ENCODE results near the gene TMEM37.

TMEM37 gene

GRCh38 chr2:119434664-119435063, 3.0 kb downstream of the TMEM37 start:
- no peak for DNase-seq

GRCh38 chr2:119435081-119435952, 3.7 kb downstream of the TMEM37 start:
- no peak for DNase-seq

GRCh38 chr2:119435953-119436297, 4.3 kb downstream of the TMEM37 start:
- no peak for DNase-seq

- no peak for DNase-seq
These were observed 5.5 kb downstream of the TMEM37 start for GRCh38 chr2:119436993-119437772.

- no peak for DNase-seq
These were observed 6.5 kb downstream of the TMEM37 start for GRCh38 chr2:119438128-119438656.

- no peak for DNase-seq
These were observed 7.2 kb downstream of the TMEM37 start for GRCh38 chr2:119438726-119439284.

GRCh38 chr2:119439574-119440500, 8.2 kb downstream of the TMEM37 start:
- DNase-seq: no peak

GRCh38 chr2:119440501-119440870, 8.8 kb downstream of the TMEM37 start:
- no peak for DNase-seq

GRCh38 chr2:119440873-119441272, 9.2 kb downstream of the TMEM37 start:
- DNase-seq: no peak

DNA sequence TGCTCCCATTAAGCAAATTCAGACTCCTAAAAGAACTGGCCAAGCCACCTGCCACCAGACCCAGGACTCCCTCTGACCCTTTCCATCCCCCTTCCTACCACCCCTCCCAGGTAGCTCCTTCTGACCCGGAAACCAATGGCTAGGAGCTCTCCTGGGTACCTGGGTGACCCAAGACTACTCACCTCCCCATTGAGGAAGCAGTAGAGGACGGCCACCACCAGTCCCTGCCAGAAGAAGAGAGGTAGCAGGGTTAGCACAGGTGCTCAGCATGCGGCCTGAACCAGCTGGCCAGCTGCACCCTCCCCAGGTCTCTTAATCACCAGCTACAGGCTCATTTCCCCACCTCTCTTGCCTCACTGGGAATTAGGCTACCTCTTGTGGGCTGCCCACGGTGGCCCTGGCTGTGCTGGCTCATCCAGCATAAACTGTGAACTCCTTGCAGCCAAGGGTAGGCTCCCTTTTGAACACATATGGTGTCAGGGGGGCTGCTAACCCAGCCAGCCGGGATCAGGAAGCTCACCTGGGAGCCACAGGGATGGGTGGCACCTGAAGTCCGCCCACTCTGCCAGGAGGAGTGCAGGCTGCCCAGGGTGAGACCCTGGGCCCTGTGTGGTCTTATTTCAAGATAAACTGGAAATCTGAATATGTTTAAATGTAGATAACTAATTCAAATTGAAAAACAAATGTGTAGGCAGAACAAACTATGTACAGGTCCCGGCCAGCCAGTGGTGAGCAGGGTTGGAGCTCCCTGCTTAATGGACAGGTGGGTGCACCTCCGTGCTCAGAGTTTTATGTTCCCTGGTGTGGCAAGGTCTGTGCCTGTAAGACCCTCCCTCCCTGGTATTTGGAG, 9.9 kb downstream of the TMEM37 start:
- DNase-seq: no peak

DNA sequence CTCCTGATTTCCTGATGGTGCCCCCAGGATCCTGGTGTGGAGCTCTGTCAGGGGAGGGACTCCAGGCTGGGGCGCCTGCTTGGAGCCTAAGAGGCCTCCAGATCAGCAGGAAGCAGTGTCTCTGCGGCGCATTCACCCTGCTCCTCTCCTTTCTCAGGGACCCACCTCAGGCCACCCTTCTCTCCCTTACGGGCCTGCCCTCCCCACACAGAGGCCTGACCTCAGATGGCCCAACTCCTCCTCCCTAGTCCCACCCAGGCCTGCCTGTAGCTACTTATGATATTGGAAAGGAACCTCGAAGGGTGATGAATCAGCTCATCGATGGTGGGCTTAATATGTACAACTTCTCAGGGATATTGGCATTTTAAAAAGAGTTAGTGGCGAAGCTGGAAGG, 10.6 kb downstream of the TMEM37 start:
- DNase-seq: no peak

DNA sequence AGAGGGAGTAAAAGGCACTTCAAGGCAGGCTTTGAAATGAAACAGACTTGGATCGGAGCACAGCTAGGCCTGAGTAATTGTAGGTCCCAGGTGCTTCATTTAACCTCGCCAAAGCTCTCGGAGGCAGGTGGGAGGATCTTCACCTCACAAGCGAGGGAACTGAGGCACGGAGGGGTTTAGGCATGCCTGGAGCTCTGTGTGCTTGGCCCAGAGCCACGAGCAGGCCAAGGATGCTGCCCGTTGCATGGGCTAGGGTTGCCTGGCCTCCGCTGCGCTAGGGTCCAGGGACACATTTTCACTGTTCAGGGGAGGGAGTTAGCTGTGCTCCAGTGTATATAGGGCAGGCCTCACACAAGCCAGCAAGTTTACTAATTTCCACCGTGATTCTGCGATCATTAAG, 11.2 kb downstream of the TMEM37 start:
- no peak for DNase-seq

DNA sequence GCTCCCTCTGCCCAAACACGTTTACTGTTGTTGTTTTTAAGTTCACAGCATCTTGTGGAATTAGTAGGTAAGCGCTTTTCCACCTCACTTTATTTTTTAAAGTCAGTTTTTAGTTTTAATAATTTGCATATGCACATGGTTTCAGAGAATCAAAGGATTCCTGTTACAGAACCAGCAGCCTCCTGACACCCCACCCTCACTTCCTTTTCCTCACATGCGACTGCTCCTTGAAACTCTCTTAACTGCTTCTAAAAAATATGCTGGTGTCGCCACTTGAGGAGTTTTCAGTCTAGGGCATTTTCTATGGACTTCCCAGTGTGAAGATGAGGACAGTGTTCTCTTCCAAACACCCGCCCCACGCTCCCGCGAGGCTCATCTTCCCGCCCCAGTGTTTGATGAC, 14.4 kb downstream of the TMEM37 start:
- DNase-seq: no peak

DNA sequence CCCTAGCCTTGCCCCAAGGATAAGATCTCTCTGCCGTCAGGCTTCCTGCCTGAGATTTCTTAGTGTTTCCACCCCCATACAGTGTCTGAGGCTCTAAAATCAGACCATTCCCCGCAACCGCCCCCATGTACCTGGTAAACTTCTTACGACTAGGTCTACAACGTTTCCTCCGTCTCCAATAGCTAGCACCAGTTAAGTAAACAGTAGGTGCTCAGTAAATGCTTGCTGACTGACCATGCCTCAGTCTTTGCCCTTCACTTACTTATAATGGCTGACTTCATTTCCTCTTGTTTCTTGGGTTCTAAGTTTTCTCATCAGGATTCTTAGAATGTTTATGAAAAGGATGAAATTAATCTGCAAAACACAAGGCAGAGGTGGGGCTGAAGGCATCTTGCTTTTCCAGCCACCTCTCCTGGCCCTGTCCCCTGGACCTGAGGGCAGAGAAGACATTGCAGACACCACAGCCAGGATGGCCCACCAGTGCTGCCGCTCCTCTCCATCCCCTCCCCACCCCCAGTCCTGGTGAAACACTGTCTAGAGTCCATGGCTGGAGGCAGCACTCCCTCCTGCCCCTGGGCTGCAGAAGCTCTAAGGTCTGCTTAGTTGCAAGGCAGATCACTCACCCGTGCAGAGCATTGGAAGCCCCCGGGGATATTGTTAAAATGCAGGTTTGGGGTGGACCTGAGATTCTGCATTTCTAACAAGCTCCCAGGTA, 16.9 kb downstream of the TMEM37 start:
- DNase-seq: no peak

DNA sequence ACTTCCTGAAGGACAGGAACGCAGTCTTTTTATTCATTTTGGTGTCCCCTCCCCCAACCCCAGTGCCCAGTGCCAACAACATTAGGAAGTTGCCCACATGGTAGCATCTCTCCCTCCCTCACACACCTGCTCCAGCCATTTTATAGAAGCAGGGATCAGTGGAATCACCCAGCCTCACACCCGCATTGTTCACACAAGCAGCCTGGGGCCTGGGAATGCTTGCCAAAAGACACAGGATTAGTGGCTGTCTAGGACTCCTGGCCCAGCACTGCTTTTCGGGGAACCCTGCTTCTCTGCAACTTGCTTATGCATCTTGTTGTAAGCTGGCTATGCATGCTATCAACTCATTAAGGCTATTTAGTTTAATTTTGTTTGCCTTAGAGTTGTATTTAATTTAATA, 17.9 kb downstream of the TMEM37 start:
- no peak for DNase-seq

GRCh38 chr2:119451336-119452050, 19.8 kb downstream of the TMEM37 start:
- no peak for DNase-seq

DNA sequence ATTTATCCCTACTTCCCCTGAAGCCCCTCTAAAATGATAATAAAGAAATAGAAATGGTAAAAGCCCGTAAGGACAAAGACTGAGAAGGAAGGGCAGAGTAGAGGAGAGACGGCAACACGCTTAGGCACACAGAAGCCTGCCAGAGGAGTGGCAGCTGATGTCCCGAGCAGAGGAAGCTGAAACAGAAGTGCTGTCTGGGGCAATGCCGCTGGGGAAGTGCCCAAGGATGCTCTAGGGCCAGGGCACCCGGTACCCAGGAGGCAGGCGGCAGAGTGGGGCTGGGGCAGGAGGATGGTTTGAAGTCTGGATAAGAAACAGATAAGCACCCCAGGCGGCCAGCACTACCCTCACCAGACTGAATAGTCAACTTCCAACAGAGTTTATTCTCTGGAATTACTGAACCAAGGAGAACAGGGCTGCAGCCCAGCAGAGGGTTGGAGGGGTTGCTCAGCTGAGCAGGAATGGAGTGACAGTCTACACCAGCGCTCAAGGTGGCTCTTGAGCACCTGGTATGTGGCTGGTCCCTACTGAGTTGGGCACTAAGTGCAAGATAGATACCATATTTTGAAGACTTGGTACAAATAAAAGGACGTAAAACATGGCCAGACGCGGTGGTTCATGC, 22.4 kb downstream of the TMEM37 start:
- DNase-seq: no peak

DNA sequence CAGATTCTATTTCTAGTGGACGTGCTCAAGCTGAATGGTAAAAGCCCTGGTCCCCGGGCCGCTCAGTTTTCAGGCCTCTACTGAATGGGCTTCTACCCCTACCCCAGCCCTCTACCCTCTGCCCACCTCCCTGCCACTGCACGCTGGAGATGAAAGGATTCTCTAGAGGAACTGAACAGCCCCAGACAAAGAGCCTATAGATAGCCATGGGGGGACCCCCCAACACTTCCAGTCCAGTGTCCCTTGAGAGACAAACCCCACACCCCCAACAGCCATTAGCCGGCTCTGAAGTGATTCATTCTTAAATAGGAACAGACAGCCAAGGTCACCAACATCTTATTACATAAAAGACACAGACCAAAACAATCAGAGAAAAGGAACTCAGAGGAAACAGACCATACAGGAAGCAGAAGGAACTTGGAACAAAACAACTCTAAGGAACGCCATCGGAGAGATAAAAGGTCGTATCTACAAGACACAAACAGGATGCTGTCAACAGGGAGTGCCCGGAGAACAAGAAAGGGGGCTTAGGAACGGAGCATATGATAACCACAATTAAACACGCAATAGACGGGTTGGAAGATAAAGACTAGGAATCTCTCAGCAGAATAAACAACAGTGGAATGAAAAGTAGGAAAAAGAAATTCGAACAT, 23.5 kb downstream of the TMEM37 start:
- DNase-seq: no peak

- DNase-seq: no peak
These were observed 28.4 kb downstream of the TMEM37 start for GRCh38 chr2:119460076-119460475.
